HL-60 (cell line): ENCODE measurements around the gene SERBP1.

Source experiments
- DNase-seq, 2 experiments: peaks; one replicate each; pipeline ENCODE4 v3.0.0-alpha.2; 2010 to 2020; ENCODE audit warnings: low read depth in 1 of 2, low spot score in 1 of 2
- H3K27ac ChIP-seq: fragments of 250-450 bp; sonication (Bioruptor Pico); replicated peaks from 2 replicates; pipeline ENCODE4 v1.5.1; 2020; ENCODE audit warnings: mild to moderate bottlenecking, moderate library complexity
- H3K27me3 ChIP-seq: fragments of 250-450 bp; sonication (Bioruptor Pico); 2 replicates; pipeline ENCODE4 v1.5.1; 2021; ENCODE audit warnings: mild to moderate bottlenecking, moderate library complexity; ENCODE audit not compliant: insufficient read depth, poor library complexity, severe bottlenecking
- H3K4me3 ChIP-seq: replicated peaks from 2 replicates; pipeline ENCODE4 v1.5.1; 2011; ENCODE audit warnings: mild to moderate bottlenecking, control low read depth, low read length; ENCODE audit not compliant: insufficient read depth
- CTCF ChIP-seq: IDR thresholded peaks from one replicate; pipeline ENCODE4 v1.5.1; 2011; ENCODE audit warnings: low read length, control low read depth, inconsistent platforms; ENCODE audit not compliant: insufficient read depth
- GABPA ChIP-seq: IDR thresholded peaks from 2 replicates; pipeline ENCODE4 v1.6.1; 2012; ENCODE audit warnings: low read depth
- POLR2AphosphoS5 ChIP-seq: IDR thresholded peaks from 2 replicates; pipeline ENCODE4 v1.6.1; 2012; ENCODE audit warnings: low read depth
- REST ChIP-seq: IDR thresholded peaks from 2 replicates; pipeline ENCODE4 v1.6.1; 2012; ENCODE audit warnings: low read depth; ENCODE audit not compliant: insufficient replicate concordance
- SPI1 ChIP-seq: IDR thresholded peaks from 2 replicates; pipeline ENCODE4 v1.6.1; 2012; ENCODE audit warnings: low read depth, mild to moderate bottlenecking, borderline replicate concordance

The SERBP1 gene

GRCh38 chr1:67431156-67431765 is 1.1 kb upstream of the SERBP1 start:
- peak overlapping the region; percentile 92 for H3K4me3 ChIP-seq
- H3K27ac ChIP-seq, result peak overlapping the region; percentile 96
- H3K27me3 ChIP-seq, result no peaks in the 10 kb centered on the region
- no peak for DNase-seq
- TF ChIP-seq REST, result no peak

GRCh38 chr1:67429528-67430357 is 459 bp downstream of the SERBP1 start:
- peak; percentile 65; the same call in 1 of the 2 replicates for TF ChIP-seq POLR2AphosphoS5
- TF ChIP-seq REST, result no peak
- TF ChIP-seq GABPA, result no peak
- peak overlapping the region; percentile 92 for H3K4me3 ChIP-seq
- H3K27me3 ChIP-seq, result no peaks in the 10 kb centered on the region
- peak overlapping the region; percentile 96 for H3K27ac ChIP-seq
- no peak for DNase-seq

GRCh38 chr1:67429011-67429527 is 1.1 kb downstream of the SERBP1 start:
- peak in 1 of 2 experiments; percentile 19 for DNase-seq
- H3K27me3 ChIP-seq, result no peaks in the 10 kb centered on the region
- no peak for TF ChIP-seq SPI1
- TF ChIP-seq REST, result no peak
- H3K27ac ChIP-seq, result peak overlapping the region; percentile 96
- peak overlapping the region; percentile 92 for H3K4me3 ChIP-seq

- no peak for DNase-seq
These were observed 2.3 kb downstream of the SERBP1 start for GRCh38 chr1:67427947-67428346.

More at GRCh38 chr1:67427947-67428346, 2.3 kb downstream of the SERBP1 start:
- TF ChIP-seq SPI1, result no peak
- TF ChIP-seq POLR2AphosphoS5, result no peak
- TF ChIP-seq GABPA, result no peak
- no peak for TF ChIP-seq REST
- no peak for TF ChIP-seq CTCF
- no peaks in the 10 kb centered on the region for H3K27me3 ChIP-seq
- peak overlapping the region; percentile 92 for H3K4me3 ChIP-seq
- peak overlapping the region; percentile 96 for H3K27ac ChIP-seq
